IPS-11a (cell line): ENCODE measurements around the gene POLR1A.

Experiments
- H3K4me3 ChIP-seq: one replicate; pipeline ENCODE4 v1.5.1; 2013; ENCODE audit warnings: low read depth, low read length, control low read depth

POLR1A gene

GRCh38 chr2:85983766-85984165 lies 121.9 kb downstream of the POLR1A start:
- no peak overlapping the region for H3K4me3 ChIP-seq

GRCh38 chr2:85981579-85982247 lies 124.0 kb downstream of the POLR1A start:
- H3K4me3 ChIP-seq, result no peak overlapping the region

- H3K4me3 ChIP-seq, result no peak overlapping the region
These were observed 126.6 kb downstream of the POLR1A start for GRCh38 chr2:85978883-85979780.

- no peak overlapping the region for H3K4me3 ChIP-seq
These were observed 129.4 kb downstream of the POLR1A start for GRCh38 chr2:85976106-85976920.

GRCh38 chr2:85975581-85975980 lies 130.1 kb downstream of the POLR1A start:
- no peak overlapping the region for H3K4me3 ChIP-seq

GRCh38 chr2:85974390-85974789 lies 131.3 kb downstream of the POLR1A start:
- no peak overlapping the region for H3K4me3 ChIP-seq

- no peak overlapping the region for H3K4me3 ChIP-seq
These were observed 133.3 kb downstream of the POLR1A start for GRCh38 chr2:85972355-85972754.

GRCh38 chr2:85971366-85971765 lies 134.3 kb downstream of the POLR1A start:
- H3K4me3 ChIP-seq, result no peak overlapping the region
